Right kidney (tissue), 1 donor: ENCODE measurements around the gene CHSY3.

Source experiments
- DNase-seq: peaks from one replicate; pipeline ENCODE4 v3.0.0-alpha.2; 2016

CHSY3 gene

DNA sequence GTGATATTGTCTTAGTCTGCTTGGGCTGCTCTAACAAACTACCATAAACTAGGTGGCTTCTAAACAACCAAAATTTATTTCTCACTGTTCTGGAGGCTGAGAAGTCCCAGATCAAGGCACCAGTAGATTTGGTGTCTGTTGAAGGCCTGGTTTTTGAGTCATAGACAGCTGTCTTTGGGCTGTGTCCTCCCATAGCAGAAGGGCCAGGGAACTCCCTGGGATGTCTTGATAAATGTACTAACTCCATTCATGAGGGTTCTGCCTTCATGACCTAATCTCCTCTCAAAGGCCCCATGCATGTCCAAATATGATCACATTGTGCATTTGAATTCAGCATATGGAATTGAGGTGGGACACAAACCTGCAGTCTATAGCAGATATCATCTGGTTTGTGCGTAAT lies 121.2 kb downstream of the CHSY3 start:
- DNase-seq = no peak

DNA sequence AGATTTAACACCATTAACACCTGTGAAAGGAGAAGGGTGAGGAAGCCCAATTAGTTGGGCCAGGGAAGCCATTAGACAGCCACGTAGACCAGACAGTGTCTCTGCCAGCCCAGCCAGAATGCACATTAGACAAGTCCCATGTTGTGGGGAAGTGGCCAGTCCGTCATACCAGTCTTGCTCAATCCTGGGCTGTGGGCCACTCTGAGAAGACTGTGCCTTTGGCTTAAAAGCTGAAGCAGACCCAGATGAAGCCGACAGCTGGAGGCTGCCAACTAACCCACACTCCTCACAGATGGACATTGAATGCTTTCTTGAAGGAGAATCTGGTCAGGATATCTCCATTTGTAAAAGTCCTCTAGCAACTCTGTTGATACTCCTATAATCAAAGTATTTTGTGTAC lies 128.5 kb downstream of the CHSY3 start:
- DNase-seq = no peak

DNA sequence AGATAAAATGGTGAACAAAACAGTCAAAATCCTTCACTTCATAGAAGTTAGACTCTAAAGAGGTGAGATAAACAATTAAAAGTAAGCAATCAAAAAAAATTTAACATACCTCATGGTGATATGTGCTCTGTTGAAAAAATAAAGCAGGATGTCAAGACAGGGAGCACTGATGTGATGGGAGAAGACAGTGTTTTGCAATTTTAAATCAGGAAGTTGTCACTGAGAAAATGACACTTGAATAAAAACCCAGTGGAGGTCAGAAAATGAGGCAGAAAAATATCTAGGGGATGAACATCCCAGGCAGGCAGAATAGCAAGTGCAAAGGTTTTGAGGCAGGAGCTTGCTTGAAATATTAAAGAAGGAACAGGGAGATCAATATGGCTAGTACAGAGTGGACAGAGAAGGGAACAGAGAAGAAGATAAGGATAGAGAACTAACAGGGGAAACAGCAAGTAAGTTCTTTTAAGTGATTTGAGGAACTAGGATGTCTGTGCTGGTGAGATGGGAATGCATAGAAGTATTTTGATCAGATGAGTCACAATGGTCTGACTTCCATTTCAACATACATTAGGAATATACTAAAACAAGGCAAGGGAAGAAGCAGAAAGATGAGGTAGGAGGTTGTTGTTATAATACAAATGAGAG lies 130.4 kb downstream of the CHSY3 start:
- DNase-seq = no peak

DNA sequence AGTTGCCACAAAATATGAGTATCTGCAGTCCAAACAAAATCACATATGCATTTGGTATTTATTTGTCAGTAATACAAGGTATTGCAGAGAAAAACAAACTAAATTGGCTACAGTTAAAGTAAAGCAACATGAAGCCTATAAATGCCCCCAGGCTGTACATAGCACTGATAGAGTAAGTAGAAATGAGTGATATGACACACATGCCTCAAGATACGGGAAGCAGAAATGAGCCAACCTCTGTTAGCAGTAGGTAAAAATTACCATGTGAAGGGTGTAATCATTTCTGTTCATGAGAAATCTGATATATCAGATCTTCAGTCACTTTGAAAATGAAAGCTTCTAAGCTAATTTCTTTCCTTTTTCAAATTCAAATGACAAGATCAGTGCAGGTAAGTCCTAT lies 131.1 kb downstream of the CHSY3 start:
- no peak for DNase-seq

DNA sequence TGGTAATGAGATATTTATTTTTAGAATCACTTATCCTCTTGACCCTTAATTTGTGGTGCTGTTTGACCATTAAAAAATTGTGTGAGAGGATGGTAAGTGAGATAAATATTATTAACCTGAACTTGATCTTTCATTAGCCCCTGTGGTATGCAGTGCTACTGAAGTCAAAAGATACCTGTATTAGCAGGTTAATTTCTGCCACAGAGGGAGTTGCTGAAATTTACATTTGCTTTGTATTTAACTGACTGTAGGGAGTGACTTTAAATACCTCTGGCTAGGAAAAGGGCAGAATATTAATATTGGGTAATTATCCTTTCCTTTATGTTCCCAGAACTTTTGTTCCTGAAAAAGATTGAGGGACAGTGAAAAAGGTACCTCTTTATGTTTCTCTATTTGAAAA lies 133.6 kb downstream of the CHSY3 start:
- no peak for DNase-seq

DNA sequence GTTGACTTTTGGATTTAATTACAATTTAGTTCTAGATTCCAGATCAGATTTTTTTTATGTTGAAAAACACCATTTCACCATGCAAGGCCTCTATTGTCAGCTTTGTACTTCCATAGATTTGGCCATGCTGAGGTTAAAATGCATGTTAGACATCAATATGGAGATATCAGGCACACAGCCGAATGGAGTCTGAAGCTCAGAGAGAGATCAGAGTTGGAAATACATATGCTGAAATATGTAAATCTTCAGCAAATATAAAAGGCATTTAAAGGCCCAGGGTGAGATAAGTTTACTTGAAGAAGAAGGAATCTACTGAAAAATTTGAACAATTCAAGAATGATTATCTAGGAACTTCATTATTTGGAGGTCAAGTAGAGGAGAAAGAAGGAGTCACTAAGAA lies 139.6 kb downstream of the CHSY3 start:
- no peak for DNase-seq

DNA sequence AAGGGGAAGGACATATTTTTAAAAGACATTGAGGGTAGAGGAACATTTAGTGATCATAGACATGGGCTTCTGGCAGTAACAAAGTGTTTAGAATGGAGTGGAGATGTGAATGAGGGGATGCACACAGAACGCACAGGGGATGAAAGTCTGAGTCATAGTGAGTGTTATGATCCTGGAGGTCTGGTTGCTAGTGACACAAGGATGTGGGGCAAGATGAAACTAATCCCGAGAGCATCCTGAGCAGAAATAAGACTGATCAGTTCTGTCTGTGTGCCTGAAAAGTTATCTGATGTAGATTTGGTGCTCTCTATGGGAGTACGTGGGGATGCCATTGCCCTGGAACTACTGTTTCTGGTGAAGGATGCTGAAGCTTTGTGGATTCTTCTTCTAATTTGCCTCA lies 141.1 kb downstream of the CHSY3 start:
- no peak for DNase-seq

DNA sequence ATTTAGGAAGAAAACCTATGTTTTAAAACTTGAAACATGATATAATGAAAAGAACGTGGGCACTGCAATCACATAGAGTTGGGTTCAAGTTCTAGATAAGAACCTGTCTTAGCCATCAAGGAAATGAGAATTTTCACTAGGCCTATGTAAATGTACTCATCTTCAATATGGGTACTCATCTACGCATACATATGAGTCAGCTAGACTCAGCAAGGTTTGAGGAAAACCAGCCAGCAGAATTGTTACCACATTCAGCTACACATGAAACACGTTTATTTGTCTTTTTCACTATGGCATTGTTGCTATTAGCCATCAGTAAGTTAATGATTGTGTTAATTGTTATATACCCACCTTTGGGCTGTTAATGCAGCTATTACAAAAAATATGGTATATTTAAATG lies 146.3 kb downstream of the CHSY3 start:
- no peak for DNase-seq

DNA sequence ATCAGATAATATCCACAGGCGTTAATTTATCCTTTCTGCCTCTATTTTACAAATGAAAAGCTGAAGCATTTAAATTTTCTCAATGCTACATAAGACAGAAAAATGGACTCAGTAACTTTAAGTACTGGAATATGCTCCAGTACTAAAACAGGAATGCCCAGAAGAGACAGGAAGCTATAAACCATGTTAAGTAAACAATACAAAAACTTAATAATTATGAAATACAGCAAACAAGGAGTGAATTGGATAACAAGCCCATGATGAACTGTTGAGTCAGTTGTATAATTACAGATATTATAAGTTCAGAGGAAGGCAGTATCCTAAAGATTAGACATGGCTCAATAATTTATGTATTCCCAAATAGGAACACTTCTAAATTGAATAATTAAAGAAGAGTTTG lies 148.5 kb downstream of the CHSY3 start:
- DNase-seq = no peak

DNA sequence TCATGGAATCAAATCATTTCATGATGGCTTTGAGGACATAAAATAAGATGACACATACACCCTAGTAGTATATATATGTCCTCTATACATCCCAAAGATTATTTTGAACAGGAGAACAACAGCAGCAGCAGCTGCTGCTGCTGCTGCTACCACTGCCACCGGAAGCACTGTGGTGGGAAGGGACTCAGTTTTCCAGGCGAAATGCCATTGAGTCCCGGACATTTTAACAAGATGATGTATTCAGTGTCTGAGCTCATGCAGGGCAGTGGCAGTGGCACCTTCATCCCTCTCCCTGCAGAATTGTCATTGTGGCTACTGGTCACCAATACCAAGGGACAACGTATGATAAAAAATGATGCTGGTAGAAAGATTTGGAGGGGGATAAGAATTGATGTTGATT lies 151.3 kb downstream of the CHSY3 start:
- no peak for DNase-seq

DNA sequence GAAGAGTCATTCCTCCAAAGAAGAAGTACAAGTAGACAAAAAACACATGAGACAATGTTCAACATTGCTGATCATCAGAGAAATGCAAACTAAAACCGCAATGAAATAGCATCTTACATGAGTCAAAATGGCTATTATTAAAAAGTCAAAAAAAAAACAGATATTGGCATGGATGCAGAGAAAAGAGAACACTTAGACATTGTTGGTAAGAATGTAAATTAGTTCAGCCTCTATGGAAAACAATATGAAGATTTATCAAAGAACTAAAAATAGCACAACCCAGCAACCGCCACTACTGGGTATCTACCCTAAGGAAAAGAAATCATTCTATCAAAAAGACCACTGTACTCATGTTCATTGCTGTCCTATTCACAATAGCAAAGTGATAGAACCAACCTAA lies 157.5 kb downstream of the CHSY3 start:
- no peak for DNase-seq

DNA sequence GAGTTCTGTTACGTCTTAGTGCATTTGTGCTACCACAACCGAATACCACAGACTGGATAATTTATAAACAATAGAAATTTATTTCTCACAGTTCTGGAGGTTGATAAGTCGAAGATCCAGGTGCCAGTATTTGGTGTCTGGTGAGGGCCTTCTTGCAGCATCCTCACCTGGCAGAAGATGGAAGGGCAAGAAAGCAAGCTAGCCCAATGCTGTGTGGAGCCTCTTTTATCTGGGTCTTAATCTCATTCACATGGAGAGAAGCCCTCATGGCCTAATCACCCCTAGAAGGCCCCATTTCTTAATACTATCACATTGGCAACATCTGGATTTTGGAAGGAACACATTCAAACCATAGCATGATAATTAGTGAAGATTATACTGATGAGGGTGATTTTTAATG lies 159.3 kb downstream of the CHSY3 start:
- no peak for DNase-seq

DNA sequence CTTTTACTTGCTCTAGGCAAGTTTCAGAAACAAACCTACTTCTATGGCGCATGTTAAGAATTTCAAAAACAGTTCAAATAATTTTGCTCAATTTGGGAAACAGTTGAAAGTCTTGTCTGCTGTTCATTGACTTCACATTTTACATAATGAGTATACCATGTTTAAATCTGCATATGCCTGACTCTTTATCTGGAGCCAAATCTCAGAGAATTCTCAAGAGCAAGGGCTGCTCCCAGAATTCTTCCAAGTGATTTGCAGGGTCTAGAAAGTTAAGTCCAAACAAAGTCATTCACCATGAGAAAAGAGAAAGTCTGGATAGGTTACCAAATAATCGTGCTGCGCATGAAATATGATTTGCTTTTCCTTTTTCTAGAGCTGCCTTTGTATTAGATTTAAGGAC lies 160.2 kb downstream of the CHSY3 start:
- no peak for DNase-seq

DNA sequence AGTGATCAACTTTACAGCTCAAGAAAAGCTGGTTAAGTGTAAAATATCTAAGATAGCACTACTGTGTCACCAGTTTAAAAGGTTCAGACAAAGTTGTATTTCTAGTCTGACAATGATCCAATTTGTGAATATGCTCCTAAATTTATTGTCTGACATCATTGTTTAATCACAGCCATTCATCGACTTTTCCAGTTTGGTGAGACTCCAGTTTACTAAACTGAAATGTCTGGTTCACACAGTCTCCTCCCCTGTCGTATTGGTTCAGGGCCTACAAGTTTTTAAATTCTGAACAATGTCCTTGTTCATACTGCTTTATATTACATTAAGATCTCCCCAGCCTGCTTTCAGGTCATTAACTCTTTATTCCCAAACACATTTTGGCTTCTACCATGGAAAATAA lies 161.4 kb downstream of the CHSY3 start:
- DNase-seq = no peak

DNA sequence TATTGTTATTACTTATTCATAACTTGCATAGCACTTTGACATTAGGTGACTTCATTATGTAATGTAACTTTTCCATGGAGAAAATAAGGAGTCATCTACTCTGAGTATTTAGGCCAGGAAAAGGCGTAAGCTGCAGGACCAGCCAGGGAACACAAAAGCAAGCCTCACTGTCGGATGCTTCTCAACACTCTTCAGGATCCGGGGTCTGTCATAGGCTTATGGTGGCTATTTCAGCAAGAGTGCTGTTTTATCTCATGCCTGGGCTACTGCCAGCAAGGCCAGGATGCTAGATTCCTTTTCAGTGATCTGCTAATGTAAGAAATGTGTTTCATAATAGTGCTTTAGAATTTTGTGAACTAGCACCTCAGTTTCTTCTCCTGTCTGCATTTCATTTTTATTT lies 162.4 kb downstream of the CHSY3 start:
- no peak for DNase-seq

DNA sequence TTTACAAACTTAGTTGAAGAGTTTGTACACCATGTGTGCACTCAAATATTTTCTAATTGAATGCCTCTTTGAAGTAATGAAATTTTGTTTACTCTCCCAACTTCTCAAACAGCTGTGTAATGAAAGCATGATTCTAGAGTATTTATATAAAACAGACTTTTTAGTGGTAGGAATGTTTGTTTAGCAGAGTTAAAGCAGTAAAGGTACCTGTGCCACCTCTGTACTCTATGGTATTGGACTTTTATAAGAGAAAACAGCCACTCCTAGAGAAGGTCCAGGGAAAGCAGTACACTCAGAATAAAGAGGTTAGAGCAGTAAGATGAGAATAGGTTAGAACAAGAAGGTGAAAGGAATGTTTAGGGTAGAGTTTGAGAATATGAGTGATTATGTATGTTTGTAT lies 163.1 kb downstream of the CHSY3 start:
- no peak for DNase-seq

DNA sequence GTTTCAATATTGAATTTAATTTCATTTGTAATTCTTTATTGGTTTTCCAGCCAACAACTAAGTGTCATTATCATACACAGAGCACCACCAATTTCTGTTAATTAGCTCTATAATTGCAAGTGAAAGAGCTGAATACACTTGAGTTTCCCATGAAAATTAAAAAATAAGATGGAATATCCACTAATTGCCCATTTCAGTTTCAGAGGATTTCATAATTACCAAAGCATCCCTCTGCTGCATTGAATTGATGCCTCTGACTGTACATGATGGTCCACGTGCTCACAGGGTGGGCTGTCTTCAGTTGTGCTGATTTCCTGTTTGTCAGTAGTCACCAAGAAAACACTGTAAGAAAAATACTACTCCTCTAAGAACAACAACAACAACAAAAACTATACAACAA lies 163.8 kb downstream of the CHSY3 start:
- DNase-seq = no peak

DNA sequence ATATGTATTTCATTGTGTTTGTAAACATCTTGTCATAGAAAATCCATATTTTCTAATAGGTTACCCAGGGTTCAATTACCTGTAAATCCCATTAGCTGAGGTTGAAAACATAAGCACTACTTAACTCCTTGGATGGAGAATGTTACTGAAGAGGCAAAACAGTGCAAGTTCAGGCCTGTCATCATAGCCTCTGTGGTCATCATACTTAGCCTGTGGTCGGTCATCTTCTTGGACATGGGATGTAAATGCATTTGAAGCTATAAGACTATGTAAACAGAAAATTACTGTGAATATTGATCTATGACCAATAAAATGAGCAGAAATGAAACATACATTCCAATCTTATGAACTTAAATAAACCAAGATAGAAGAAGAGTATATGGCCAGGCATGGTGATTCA lies 164.7 kb downstream of the CHSY3 start:
- DNase-seq = no peak

DNA sequence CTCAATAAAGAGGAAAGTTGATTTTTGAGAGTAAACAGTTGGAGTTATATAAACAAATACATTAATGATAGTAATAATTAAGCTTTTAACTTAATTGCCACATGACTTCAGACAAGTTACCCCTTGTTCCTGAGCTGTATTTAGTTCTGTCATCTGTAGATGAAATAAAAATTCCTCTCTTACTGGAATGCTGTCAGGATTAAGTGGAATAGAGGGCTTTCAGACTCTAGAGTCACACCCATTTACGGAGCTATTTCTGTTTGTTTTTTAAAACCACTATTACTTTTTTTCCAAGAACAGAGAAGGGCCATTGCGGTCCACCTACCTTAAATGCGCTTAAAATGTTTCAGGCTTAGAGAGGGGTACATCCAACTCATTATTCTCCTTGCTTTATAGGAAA lies 170.6 kb downstream of the CHSY3 start:
- no peak for DNase-seq

DNA sequence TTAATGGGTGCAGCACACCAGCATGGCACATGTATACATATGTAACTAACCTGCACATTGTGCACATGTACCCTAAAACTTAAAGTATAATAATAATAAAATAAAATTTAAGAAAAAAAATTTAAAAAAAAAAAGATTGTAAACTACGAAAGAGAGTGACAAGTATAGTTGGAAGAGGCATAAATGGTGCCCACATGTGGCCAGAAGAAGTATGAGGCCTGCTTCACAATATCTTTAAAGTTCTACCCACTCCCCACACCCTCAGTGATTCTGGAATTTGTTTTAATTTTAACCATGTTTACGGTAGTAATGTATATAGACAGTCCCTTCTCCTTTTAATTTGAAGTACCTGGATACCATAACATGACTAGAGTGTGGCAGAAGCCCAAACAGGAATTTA lies 172.7 kb downstream of the CHSY3 start:
- DNase-seq = no peak

DNA sequence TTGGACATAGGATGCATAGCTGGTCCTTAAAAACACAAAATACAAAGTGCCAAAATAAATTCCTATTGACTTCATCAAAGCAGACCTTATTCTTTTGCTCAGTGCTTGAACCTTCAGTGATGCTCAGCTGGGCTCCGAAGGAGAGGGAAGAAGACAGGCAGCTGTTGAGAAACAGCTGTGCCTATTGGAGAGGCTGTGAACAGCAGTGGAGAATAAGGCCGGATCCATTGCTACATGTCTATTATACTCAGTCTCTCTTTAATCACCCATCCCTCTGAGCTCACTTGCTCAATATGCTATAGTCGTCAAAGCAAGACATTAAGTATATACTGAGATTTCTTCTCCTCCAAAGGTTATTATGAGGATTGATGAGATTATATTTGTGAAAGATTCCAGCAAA lies 174.4 kb downstream of the CHSY3 start:
- DNase-seq = no peak

DNA sequence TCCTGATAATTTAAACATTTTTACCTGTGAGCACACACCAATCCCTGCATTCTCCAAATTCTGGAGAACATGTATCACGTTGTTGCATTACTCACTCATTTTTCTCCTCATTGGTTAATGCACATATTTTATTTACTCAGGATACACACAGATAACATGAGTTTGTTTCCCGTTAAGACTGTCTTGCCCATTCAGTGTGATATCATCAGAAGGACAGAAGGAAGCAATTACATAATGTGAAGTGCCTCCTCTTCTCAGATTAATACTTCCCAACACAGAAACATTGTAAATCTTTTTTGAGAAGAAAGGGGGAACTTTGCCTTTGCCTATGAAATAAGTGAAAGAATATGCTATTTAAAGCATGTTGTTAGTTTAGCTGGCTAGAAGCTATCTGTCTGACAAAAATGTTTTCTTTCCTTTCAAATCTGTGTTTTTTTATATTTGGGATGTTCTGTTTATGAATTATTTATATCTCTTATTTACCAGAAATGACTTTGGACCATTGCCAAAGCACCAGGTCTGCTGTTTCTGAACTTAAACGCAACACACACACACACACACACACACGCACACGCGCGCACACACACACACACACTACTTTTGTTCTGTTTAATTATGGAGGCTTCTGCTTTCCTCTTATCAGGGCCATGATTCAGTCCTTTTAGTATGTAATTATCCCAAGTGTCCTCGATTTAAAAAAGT lies 186.5 kb downstream of the CHSY3 start:
- DNase-seq = no peak

DNA sequence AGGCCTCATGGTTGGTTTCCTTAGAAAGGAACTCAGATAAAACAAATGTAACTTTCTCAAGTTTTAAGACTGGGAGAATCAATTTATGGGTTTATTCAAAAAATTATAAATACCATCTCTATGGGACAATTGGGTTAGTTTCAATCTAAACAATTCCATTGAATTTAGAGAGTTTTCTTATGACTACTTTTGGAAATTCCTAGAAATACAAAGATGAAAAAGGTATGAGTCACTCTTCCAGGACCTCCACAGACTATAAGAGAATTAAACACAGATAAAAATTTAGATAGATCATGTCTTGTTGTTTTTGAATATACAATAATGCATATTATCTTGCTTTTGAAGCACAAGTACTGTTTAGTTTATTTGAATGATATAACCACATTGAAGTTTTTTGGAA lies 188.7 kb downstream of the CHSY3 start:
- no peak for DNase-seq

DNA sequence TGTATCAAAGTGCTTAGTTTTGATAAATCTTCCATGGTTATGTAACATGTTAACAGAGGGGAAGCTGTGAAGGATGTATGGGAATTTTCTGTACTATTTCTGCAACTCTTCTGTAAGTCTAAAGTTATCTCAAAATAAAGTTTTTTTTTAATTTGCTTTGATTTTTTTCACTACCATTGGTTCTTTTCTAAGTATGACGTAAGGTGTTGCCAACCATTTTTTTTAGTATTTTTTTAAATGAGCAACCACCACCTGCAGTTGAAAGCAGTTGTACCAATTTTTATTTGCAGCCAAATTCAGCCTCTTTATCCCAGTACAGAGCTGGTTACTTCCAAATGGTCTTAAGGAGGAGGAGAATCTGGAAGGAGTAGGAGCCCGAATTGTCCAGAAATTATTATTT lies 192.2 kb downstream of the CHSY3 start:
- no peak for DNase-seq

DNA sequence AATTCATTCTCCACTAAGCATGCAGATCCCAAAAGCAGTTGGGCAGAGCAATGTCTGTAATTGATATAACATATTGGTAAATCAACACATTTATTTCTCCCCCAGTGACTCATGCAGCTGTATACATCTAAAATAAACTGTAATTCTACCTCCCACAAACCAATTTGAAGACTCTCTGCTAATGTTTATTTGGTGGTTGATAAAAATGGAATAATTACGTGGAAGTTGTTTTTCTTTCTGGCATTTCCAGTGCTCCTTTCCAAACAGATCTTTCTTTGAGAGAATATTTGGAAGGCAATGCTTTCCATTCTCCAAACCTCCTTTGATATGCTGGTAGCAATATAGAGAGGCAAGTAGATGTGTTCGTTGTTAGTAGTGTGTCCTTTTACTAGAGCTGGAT lies 194.7 kb downstream of the CHSY3 start:
- DNase-seq = no peak
